OCI-LY3 (cell line): Measurements from ENCODE around the gene GOLT1A.

Experiments
- CTCF ChIP-seq: fragments of 200-600, 300-600 bp; sonication (generic); IDR thresholded peaks from 2 replicates; pipeline ENCODE4 v1.5.1; 2014; ENCODE audit warnings: antibody characterized with exemption, low read length, low read depth
- EZH2phosphoT487 ChIP-seq: fragments of 200-600 bp; shearing (Covaris generic); IDR thresholded peaks from 2 replicates; pipeline ENCODE4 v1.6.1; 2018; ENCODE audit warnings: antibody characterized with exemption, mixed run types, low read depth

DNA sequence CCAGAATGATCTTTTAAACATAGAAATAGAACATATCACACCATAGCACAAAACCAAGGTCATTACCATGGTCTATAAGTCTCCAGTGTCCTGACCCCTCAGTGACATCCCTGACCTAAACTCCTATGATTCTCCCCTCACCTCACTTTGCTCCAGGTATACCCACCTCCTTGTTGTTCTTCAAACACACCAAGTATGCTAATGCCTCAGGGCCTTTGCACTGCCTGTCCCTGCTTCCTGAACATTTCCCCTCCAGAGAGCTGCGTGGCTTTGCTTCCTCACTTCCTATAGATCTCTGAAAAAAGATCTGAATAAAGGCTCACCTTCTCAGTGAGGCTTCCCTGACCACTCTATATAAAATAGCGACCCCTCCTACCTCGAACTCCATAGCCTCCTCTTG, 1.1 kb downstream of the GOLT1A start:
- no peak for TF ChIP-seq CTCF
- no peak for TF ChIP-seq EZH2phosphoT487
